ENCODE measurements around the gene GKN2. TPM values are rescaled to one million over a fixed set of nuclear protein-coding genes. Genes with fewer than 3 reads are reported as not detected.

Gene GKN2
- total RNA-seq, 2 donors from 2014 or later, result not detected

GRCh38 chr2:68931799-68932198 lies 20.9 kb downstream of the GKN2 start:
- Histone ChIP-seq H3K4me3 (no peak overlapping the region), H3K27ac (no peak overlapping the region), H3K36me3 (no peaks in the 10 kb centered on the region), H3K4me1 (no peaks in the 10 kb centered on the region), H3K27me3 (no peaks in the 10 kb centered on the region), H3K9me3 (no peaks in the 10 kb centered on the region)
- no peak for DNase-seq (ENCODE audit: low spot score)
- TF ChIP-seq, protein P1, sequence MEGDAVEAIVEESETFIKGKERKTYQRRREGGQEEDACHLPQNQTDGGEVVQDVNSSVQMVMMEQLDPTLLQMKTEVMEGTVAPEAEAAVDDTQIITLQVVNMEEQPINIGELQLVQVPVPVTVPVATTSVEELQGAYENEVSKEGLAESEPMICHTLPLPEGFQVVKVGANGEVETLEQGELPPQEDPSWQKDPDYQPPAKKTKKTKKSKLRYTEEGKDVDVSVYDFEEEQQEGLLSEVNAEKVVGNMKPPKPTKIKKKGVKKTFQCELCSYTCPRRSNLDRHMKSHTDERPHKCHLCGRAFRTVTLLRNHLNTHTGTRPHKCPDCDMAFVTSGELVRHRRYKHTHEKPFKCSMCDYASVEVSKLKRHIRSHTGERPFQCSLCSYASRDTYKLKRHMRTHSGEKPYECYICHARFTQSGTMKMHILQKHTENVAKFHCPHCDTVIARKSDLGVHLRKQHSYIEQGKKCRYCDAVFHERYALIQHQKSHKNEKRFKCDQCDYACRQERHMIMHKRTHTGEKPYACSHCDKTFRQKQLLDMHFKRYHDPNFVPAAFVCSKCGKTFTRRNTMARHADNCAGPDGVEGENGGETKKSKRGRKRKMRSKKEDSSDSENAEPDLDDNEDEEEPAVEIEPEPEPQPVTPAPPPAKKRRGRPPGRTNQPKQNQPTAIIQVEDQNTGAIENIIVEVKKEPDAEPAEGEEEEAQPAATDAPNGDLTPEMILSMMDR (IDR thresholded peaks at IDR 0.05), result no peak

DNA sequence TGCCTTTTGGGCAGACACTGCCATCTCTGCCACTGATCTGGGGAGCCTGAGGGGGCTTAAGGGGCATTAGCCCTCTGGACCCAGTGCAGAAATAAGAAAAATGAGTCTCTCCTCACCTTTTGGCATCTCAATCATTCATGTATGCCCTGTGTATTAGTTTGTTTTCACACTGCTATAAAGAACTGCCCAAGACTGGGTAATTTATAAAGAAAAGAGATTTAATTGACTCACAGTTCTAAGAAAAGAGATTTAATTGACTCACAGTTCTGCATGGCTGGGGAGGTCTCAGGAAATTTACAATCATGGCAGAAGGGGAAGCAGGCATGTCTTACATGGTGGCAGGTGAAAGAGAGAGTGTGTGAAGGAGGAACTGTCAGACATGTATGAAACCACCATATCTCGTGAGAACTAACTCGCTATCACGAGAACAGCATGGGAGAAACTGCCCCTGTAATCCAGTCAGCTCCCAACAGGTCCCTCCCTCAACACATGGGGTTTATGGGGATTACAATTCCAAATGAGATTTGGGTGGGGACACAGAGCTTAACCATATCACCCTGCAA lies 21.5 kb downstream of the GKN2 start:
- H3K9me3 ChIP-seq, result no peaks in the 10 kb centered on the region
- H3K27me3 ChIP-seq, result no peaks in the 10 kb centered on the region
- no peak overlapping the region for H3K27ac ChIP-seq
- H3K36me3 ChIP-seq, result no peaks in the 10 kb centered on the region
- no peak overlapping the region for H3K4me3 ChIP-seq
- H3K4me1 ChIP-seq, result no peaks in the 10 kb centered on the region
- no peak for DNase-seq (ENCODE audit: low spot score)
- TF ChIP-seq, protein P1 (IDR thresholded peaks at IDR 0.05), result no peak

DNA sequence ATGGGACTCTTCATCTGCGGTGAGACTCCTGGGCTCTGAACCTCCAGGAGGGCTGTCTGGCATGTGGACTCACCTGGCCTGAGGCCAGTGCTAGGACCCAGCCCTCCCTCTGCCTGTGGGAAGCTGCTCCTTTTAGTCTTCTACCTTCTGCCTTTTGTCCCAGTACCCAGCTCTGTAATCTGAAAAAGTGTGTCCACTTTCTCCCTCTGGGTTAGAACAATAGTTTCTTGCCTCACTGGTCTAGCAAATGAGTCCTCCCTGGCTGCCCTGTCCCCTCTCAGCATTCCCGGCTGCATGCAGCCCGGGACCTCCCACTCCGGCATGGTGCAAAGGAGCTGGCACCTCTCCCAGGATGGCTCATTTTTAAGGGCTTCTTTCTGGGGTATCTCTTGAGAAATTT lies 25.9 kb downstream of the GKN2 start:
- no peaks in the 10 kb centered on the region for H3K27me3 ChIP-seq
- H3K4me1 ChIP-seq, result no peaks in the 10 kb centered on the region
- TF ChIP-seq, protein P1 (IDR thresholded peaks at IDR 0.05), result no peak
- H3K4me3 ChIP-seq, result no peak overlapping the region
- DNase-seq (ENCODE audit: low spot score), result no peak
- no peak overlapping the region for H3K27ac ChIP-seq
- no peaks in the 10 kb centered on the region for H3K36me3 ChIP-seq
- no peaks in the 10 kb centered on the region for H3K9me3 ChIP-seq

DNA sequence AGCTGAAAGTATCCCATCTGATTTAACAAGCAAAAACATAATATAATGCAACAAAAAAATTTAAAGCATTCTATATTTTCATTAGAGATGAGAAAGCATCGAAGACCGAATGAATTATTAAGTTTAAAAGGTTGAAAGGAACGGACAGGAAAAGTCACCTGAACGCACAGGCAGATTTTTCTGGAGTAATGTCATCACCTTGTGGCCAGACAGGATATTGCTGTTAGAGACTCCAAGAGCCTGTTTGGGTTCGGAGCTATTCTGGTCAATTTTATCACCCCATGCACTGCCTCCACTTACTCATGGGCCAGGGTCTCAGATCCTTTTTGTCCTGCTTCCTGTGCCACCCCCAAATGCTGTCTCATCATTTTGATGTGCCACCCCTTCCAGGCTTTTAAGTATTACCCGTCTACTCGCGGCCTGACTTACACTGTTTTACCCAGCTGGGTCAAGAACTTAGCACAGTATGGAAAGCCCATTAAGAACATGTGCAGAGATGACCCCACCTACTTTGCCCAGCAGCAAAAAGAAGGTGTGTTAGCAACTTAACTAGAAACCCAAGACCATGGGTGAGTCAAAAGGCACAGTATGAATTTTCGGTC lies 27.3 kb downstream of the GKN2 start:
- Histone ChIP-seq H3K4me3 (no peak overlapping the region), H3K36me3 (no peaks in the 10 kb centered on the region), H3K4me1 (no peaks in the 10 kb centered on the region), H3K9me3 (no peaks in the 10 kb centered on the region), H3K27ac (no peak overlapping the region), H3K27me3 (no peaks in the 10 kb centered on the region)
- DNase-seq (ENCODE audit: low spot score), result no peak
- TF ChIP-seq, protein P1 (IDR thresholded peaks at IDR 0.05), result peak; percentile 83 to 91

GRCh38 chr2:68921646-68922045 lies 31.0 kb downstream of the GKN2 start:
- Histone ChIP-seq H3K4me3 (no peak overlapping the region), H3K36me3 (no peaks in the 10 kb centered on the region), H3K27me3 (no peaks in the 10 kb centered on the region), H3K27ac (no peak overlapping the region), H3K9me3 (no peaks in the 10 kb centered on the region), H3K4me1 (no peaks in the 10 kb centered on the region)
- TF ChIP-seq, protein P1 (IDR thresholded peaks at IDR 0.05), result no peak
- DNase-seq (ENCODE audit: low spot score), result no peak
